HG03575 (cell line): ENCODE data around the gene IPO13.

Source experiments
- ATAC-seq: cut with Tn5 transposase; IDR thresholded peaks from one replicate; pipeline ENCODE4 v1.9.1; 2021; ENCODE audit not compliant: unreplicated experiment, insufficient number of reproducible peaks, low FRiP score; ENCODE audit errors: extremely low read depth

Gene IPO13

GRCh38 chr1:43945674-43946235 is 995 bp upstream of the IPO13 start:
- no peak for ATAC-seq

- no peak for ATAC-seq
Measured at GRCh38 chr1:43947061-43947873, 517 bp downstream of the IPO13 start.

GRCh38 chr1:43947874-43948437 is 1.2 kb downstream of the IPO13 start:
- no peak for ATAC-seq

GRCh38 chr1:43949678-43950077 is 2.9 kb downstream of the IPO13 start:
- no peak for ATAC-seq

GRCh38 chr1:43951021-43951985 is 4.6 kb downstream of the IPO13 start:
- ATAC-seq: no peak

- ATAC-seq: no peak
Measured at GRCh38 chr1:43952731-43953346, 6.1 kb downstream of the IPO13 start.

- no peak for ATAC-seq
Measured at GRCh38 chr1:43953361-43953760, 6.6 kb downstream of the IPO13 start.

- no peak for ATAC-seq
Measured at GRCh38 chr1:43954036-43954435, 7.3 kb downstream of the IPO13 start.

GRCh38 chr1:43956234-43956633 is 9.5 kb downstream of the IPO13 start:
- ATAC-seq: no peak

- no peak for ATAC-seq
Measured at GRCh38 chr1:43957407-43958040, 10.8 kb downstream of the IPO13 start.

- no peak for ATAC-seq
Measured at GRCh38 chr1:43958351-43959255, 11.9 kb downstream of the IPO13 start.

GRCh38 chr1:43960798-43961197 is 14.0 kb downstream of the IPO13 start:
- ATAC-seq: no peak

- no peak for ATAC-seq
Measured at GRCh38 chr1:43961692-43962091, 14.9 kb downstream of the IPO13 start.

GRCh38 chr1:43962324-43962723 is 15.6 kb downstream of the IPO13 start:
- ATAC-seq: no peak

- no peak for ATAC-seq
Measured at GRCh38 chr1:43963006-43963405, 16.3 kb downstream of the IPO13 start.

GRCh38 chr1:43963890-43964289 is 17.1 kb downstream of the IPO13 start:
- ATAC-seq: no peak

- no peak for ATAC-seq
Measured at GRCh38 chr1:43965316-43965715, 18.6 kb downstream of the IPO13 start.
